RWPE2 (cell line): Measurements from ENCODE around the gene NSF.
"Not testable (repeated sequence)": the region's sequence is repeated elsewhere in the genome, so short reads cannot be mapped to it uniquely, and the experiment has no call there.

Experiments
- ATAC-seq: fragments of 200-7000 bp; cut with Tn5 transposase; 3 replicates; pipeline ENCODE4 v1.9.1; 2021; ENCODE audit warnings: low read depth
- DNase-seq: peaks from one replicate; pipeline ENCODE4 v3.0.0-alpha.2; 2020; ENCODE audit warnings: low spot score
- H3K27ac ChIP-seq: fragments of 450-650 bp; 2 replicates; pipeline ENCODE4 v1.5.1; 2017; ENCODE audit warnings: mild to moderate bottlenecking; ENCODE audit not compliant: poor library complexity, severe bottlenecking
- H3K27me3 ChIP-seq: fragments of 250-450 bp; sonication (Bioruptor Pico); 2 replicates; pipeline ENCODE4 v1.5.1; 2021; ENCODE audit warnings: mild to moderate bottlenecking, moderate library complexity; ENCODE audit not compliant: insufficient read depth, poor library complexity, severe bottlenecking
- H3K36me3 ChIP-seq: fragments of 250-450 bp; sonication (Bioruptor Pico); 2 replicates; pipeline ENCODE4 v1.5.1; 2020; ENCODE audit warnings: low read depth, mild to moderate bottlenecking, moderate library complexity
- H3K4me1 ChIP-seq: fragments of 250-450 bp; sonication (Bioruptor Pico); 2 replicates; pipeline ENCODE4 v1.5.1; 2021; ENCODE audit warnings: mild to moderate bottlenecking, moderate library complexity; ENCODE audit not compliant: insufficient read depth, poor library complexity, severe bottlenecking
- H3K4me3 ChIP-seq: fragments of 250-450 bp; sonication (Bioruptor Pico); 2 replicates; pipeline ENCODE4 v1.5.1; 2021; ENCODE audit warnings: mild to moderate bottlenecking, moderate library complexity; ENCODE audit not compliant: severe bottlenecking
- H3K9me3 ChIP-seq: fragments of 250-450 bp; sonication (Bioruptor Pico); 2 replicates; pipeline ENCODE4 v1.5.1; 2021; ENCODE audit warnings: mild to moderate bottlenecking, moderate library complexity; ENCODE audit not compliant: severe bottlenecking
- CTCF ChIP-seq: fragments of 450-650 bp; IDR thresholded peaks from one replicate; pipeline ENCODE4 v1.5.1; 2017; ENCODE audit warnings: mild to moderate bottlenecking, moderate library complexity; ENCODE audit not compliant: poor library complexity, severe bottlenecking

NSF gene

DNA sequence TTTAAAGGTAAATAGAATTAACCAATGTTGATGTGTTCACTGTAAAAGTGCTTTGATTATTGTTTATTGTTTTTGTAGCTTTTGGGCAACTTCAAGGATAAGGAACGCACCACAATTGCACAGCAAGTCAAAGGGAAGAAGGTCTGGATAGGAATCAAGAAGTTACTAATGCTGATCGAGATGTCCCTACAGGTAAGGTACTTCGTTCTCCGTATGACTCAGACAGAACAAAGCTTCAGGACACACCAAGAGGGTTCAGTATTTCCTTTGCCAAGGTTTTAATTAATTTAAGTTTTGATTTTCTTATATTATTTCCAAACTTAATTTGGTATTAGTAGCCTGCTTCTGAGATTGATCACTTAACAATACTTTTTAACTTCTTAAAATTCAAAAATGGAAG lies 161.0 kb downstream of the NSF start:
- Histone ChIP-seq H3K4me1 (no peaks in the 10 kb centered on the region), H3K4me3 (no peak overlapping the region), H3K27me3 (no peaks in the 10 kb centered on the region), H3K27ac (no peak overlapping the region), H3K36me3 (peaks cover 16% of the 10 kb centered on the region), H3K9me3 (no peaks in the 10 kb centered on the region)
- no peak for TF ChIP-seq CTCF
- DNase-seq, result no peak
- no peak for ATAC-seq

GRCh38 chr17:46753776-46754175 lies 163.3 kb downstream of the NSF start:
- Histone ChIP-seq H3K4me3 (no peak overlapping the region), H3K9me3 (no peaks in the 10 kb centered on the region), H3K27ac (no peak overlapping the region), H3K27me3 (no peaks in the 10 kb centered on the region), H3K36me3 (peaks cover 24% of the 10 kb centered on the region), H3K4me1 (peaks cover 3% of the 10 kb centered on the region)
- ATAC-seq (no peak), DNase-seq (no peak)
- TF ChIP-seq CTCF, result no peak

- DNase-seq, result no peak
- H3K36me3 ChIP-seq, result peaks cover 23% of the 10 kb centered on the region
- no peak for ATAC-seq
- no peaks in the 10 kb centered on the region for H3K9me3 ChIP-seq
- H3K4me1 ChIP-seq, result peaks cover 13% of the 10 kb centered on the region
- no peak overlapping the region for H3K27ac ChIP-seq
- no peak overlapping the region for H3K4me3 ChIP-seq
- H3K27me3 ChIP-seq, result no peaks in the 10 kb centered on the region
- TF ChIP-seq CTCF, result no peak
Measured at GRCh38 chr17:46756081-46756735, 165.7 kb downstream of the NSF start.

DNA sequence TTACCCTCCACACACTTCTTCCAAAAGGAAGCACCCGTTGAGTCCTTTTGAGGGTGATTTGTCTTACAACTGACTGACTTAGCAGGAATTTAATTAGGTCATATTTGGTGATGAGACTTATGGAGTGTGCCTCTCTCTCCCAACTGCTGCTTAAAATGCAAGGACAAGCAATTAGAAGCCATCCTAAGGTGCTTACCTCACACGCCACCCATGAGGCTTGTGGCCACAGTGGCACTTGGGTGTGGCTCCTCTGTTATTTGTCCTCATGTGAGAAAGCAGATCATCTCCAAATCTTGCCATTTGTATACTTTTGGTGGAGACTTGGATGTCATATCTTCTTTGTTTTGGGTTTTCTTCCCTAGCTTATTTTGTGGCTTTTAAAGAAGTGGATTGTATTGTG lies 166.4 kb downstream of the NSF start:
- Histone ChIP-seq H3K4me1 (peaks cover 13% of the 10 kb centered on the region), H3K36me3 (peaks cover 17% of the 10 kb centered on the region), H3K4me3 (no peak overlapping the region), H3K27me3 (no peaks in the 10 kb centered on the region), H3K27ac (no peak overlapping the region), H3K9me3 (no peaks in the 10 kb centered on the region)
- no peak for ATAC-seq
- no peak for TF ChIP-seq CTCF
- no peak for DNase-seq

- not testable (repeated sequence) for H3K27ac ChIP-seq, H3K27me3 ChIP-seq, ATAC-seq, H3K4me3 ChIP-seq, DNase-seq, H3K9me3 ChIP-seq
- peaks cover 13% of the 10 kb centered on the region for H3K4me1 ChIP-seq
- H3K36me3 ChIP-seq, result peaks cover 11% of the 10 kb centered on the region; the same call in 1 of the 2 replicates
Measured at GRCh38 chr17:46757588-46757987, 167.1 kb downstream of the NSF start.
